ENCODE results near the gene TSSK1B.

Gene TSSK1B

DNA sequence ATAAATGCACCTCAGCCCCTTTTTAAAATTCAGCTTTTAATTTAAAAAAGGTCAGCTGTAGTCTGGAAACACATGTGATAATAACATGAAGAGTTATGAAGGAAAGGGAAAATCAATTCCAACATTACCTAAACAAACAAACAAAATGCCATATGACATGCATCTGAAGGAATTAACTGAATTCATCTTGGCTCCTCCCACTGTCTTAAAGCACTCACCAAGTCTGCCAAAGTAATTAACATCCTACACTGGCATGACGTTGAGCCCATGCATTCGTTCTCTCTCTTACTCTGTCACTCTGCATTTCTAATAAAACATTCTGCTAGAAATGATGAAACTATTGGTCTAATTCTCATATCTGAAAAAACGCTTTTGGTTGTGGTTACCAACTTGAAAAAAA lies 37.7 kb downstream of the TSSK1B start:
- DNase-seq = no peak

DNA sequence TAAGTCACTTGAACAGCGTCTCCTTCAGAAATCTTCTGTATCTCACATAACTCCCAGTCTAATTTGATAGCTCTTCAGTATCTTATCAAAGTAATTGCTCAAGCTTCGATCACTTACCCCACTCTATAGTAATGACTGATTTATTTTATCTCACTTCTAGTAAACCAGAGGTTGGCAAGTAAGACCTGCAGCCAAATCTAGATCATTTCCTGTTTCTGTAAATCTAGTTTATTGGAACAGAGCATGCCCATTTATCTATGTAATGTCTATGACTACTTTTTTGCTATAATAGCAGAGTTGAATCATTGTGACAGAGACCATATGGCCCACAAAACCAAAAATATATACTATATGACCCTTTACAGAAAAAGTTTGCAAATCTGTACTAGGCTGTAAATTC lies 40.1 kb downstream of the TSSK1B start:
- DNase-seq = no peak

DNA sequence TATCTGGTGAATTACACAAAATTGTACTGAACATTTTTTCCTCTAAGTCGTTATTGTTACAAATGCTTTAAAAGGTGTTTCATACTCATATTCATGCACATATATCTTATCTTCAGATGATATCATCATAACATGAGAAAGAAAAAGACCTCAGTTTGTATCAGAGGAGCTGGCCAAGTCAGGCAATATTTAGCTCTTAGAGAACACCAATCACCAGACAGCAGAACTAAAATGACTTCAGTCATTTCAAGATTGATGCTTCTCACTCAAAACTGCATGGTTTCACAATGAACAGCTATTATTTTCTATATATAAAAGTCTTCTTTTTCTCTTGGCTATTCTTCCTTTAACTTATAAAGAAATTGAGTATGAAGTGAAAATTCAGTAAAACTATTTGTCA lies 44.6 kb downstream of the TSSK1B start:
- DNase-seq = no peak

DNA sequence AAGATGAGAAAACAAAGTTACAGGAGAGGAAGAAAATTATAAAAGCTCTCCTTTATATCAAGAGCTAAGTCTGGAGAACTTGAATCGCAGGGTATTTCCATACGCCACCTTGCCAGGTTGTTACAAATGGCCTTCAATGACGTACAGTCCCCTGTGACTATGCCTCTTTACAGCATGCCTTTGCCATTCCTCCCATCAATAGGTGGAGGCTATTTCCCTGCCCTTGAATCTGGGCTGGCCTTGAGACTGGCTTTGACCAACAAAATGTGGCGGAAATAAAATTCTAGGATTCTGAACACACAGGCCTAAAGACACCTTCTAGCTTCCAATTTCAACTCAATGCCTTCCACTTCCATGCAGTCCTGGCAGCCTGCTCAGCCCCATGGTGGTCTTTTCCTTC lies 45.7 kb downstream of the TSSK1B start:
- no peak for DNase-seq

DNA sequence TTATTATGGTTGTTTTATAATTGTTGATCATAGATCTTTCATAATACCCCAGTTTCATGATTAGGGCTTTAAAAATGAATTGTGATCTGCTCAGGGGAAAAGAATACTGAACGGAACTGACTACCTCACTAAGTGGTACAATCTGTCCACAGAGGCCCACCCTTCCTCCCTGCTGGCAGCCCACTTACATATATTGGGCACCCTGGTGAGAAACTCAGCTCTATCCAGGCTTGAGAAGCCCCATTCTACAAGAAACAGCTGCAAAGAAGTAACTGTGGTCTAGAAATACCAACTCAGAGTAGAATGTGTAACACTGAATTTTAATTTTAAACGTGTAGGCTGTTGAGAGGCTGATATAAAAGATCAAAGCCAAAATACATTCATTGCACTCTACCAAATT lies 46.9 kb downstream of the TSSK1B start:
- DNase-seq = no peak

DNA sequence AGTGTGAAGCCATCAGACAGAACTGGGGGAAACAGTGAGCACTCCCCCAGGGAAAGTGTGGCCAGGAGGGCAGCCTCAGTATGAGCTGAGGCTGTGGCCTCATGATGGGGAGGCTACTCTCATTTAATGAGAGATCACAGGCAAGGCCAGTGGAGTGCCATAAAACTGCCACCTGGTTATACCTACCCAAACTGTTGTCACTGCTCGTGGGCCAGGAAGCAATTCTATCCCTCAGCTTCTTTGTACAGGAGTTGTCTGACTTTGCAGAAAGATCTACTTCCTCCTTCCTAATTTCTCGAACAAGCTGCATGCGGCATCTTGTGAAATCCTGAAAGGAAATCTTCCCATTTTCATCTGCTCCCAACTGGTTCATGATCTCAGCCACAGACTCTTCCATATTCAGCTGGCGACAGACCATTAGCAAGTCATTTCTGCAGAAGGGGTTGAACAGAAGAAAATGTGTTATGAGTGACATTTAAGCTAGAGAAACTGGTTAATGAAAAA lies 50.0 kb downstream of the TSSK1B start:
- DNase-seq = no peak

DNA sequence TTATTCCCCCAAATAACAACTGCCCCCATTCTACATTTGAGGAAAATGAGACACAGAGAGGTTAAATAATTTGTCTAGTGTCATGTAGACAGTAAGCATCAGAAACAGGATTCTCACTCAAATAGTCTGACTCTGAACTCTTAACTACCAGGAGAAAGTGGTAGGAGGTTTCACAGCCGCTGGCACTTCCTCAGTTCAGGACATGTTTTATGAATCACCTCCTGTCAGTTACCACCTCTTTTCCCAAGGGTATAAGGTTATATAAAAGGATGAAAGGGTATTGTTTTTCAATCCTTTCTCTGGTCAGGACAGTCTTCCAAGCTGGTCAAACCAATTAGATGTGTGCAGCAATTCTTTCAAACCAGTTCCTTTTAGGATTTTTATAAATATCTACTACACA lies 52.1 kb downstream of the TSSK1B start:
- no peak for DNase-seq
